HG03354 (cell line): ENCODE data around the gene L3MBTL3.
"Not testable (repeated sequence)": the region's sequence is repeated elsewhere in the genome, so short reads cannot be mapped to it uniquely, and the experiment has no call there.

Experiments used
- ATAC-seq: cut with Tn5 transposase; IDR thresholded peaks from one replicate; pipeline ENCODE4 v1.9.1; 2021; ENCODE audit warnings: mild to moderate bottlenecking; ENCODE audit not compliant: unreplicated experiment, poor library complexity, severe bottlenecking

Gene L3MBTL3

GRCh38 chr6:130163266-130163665 is 144.9 kb downstream of the L3MBTL3 start:
- ATAC-seq, result no peak

DNA sequence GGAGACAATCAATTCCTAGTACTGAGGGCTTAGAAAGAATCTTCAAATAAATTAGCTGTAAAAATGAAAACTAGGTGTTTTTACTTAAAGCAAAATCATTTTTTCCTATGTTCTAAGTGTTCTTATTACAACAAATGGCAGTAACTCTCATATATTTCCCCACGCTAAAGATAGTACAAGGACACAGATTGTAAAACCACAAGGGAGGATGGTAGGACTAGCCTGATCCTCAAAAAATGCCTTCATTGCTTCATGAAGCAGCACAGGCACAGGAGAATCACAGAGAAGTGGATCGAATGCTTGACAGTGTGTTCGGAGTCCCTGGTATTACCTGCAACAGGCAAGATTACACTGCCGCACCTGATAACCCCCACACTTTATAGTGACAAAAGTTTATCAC is 145.9 kb downstream of the L3MBTL3 start:
- ATAC-seq, result no peak

DNA sequence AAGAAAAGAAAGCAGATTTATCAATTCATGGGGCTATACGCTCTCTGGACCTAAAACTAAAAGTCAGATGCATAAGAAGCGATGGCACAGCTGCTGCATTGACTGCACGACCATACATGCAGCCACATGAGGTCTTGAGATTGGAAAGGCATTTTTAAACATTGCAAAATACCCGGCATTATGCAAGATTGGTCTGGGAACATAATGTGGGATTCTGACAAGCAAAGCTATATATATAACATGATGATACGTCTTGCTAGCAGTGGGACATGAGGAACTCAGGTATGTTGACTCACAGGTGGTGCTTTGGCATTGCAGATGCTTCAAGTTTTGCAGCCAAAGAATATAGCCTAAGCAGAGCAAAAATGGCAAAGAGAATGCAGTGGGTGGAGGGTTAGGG is 149.3 kb downstream of the L3MBTL3 start:
- no peak for ATAC-seq

- ATAC-seq, result not testable (repeated sequence)
These were observed 151.8 kb downstream of the L3MBTL3 start for GRCh38 chr6:130170160-130170559.

- not testable (repeated sequence) for ATAC-seq
These were observed 155.1 kb downstream of the L3MBTL3 start for GRCh38 chr6:130173377-130174004.

DNA sequence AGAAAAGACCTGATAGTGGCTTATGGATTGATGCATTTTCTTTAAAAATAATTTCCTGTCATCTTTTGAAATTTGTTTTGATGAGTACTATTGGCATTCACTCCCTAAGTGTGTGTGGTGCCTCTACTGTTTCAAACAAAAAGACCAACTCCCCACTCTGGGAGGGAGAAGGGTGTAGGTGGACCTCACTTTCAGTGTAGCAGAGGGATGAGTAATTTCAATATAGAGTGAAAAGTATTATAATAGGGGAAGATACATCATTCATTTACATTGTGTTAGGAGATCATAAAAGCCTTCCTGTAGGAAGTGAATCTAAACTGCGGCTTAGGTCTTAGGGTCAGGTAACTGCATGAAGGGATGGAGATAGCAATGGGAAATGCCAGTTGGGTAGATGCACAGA is 158.0 kb downstream of the L3MBTL3 start:
- ATAC-seq, result no peak

- ATAC-seq, result no peak
These were observed 160.3 kb downstream of the L3MBTL3 start for GRCh38 chr6:130178692-130179091.

- no peak for ATAC-seq
These were observed 164.1 kb downstream of the L3MBTL3 start for GRCh38 chr6:130182466-130182865.

DNA sequence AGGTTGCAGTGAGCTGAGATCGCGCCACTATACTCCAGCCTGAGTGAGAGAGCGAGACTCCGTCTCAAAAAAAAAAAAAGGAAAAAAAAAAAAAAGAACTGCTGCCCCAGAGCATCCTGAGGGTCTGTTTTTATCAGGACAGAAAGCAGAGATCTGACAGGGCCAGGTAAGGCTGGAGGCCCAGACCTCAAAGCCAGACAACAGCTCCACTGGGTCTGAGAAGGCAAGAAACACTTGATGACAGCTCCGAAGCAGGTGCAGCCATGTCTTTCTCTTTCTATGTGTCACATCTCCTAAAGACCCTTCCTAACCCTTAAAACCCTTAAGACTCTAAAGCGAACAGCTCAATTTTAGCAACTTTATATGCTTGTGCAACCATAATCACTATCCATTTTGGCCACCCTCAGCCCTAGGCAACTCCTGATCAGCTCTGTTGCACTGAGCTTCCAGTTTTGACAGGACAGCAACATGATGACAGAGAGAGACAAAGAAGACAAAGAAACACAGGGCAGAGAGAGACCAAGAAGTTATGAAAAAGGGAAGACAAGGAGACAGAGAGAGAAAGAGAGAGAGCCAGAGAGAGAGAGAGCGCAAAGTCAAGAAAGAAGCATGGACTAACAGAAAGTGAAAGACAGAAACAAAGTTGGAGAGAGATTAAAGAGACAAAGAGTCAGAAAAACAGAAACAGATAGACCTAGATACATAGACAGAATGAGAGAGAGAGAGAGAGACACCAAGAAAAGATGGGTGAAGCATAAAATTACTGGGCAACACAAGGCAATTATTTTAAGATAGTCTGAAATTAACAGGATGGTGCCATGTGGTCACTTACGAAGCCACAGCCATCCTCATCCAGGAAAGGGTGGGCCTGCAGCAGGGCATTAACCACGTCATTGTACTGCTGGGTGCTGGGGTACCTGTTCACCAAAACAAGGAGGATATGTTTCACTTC is 165.2 kb downstream of the L3MBTL3 start:
- ATAC-seq, result no peak

GRCh38 chr6:130185658-130186057 is 167.3 kb downstream of the L3MBTL3 start:
- no peak for ATAC-seq

DNA sequence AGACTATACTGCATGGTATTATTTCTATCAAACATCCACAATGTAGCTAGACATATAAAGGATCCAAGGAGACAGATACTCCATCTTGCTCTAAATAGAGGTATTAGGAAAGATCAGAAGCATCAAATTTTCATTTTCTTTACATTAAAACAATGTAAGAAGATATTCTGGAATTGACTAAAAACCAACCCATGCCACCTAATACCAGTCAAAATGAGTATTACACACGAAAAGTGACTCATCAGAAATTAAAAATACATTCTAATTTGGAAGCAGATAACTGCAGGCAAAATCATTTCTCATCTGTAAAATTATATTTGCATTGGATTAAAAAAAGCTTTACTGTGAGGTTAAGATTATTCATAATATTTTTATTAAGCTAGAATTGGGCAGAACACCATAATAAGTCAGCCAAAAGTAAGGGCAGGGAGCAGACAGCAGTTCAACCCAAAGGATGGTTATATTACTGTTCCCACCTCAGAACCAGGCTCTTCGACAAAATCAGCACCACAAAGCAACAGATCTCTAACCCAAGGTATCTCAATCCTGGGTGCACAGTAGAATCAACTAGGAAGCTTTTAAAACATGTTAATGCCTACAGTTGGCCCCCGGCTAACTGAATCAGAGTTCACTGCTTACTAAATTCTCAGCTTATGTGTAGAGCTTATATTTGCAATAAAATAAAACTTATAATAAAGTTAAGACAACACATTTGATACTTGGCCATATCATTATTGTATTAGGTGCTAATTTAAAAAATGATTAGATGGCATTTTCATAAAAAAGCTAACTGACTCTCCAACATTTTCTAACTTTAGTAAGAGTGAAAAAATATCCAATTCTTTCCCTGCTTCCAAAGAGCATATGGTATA is 169.2 kb downstream of the L3MBTL3 start:
- ATAC-seq, result no peak

DNA sequence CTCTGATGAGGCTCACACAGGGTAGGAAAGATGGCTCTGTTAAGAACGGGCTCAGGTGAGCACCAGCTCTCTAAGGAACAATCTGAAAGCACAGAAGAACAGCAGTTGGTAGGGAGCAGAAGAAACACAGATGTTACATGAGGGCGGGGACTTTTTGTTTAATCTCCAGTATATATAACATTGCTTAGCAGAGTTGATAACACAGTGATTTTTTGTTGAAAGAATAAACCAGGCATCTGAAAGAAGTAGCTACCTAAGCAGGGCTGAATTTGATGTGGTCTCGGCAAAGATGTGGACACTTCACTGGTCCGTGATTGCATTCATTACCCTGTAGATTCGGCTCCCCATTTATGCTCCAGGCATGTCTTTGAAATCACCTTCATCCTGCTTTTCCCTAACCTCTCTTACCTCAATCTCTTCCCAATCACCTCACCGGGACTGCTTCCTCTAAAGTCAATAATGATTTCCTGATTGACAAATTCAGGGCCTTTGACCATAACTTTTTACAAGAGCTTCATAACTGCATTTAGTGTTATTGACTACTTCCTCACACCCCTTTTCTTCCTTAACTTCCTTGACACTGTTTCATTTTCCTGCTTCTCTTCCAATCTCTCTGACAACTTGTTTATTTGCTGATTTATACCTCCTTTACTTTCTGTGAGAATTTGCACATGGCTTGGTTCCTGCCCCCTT is 170.0 kb downstream of the L3MBTL3 start:
- no peak for ATAC-seq

DNA sequence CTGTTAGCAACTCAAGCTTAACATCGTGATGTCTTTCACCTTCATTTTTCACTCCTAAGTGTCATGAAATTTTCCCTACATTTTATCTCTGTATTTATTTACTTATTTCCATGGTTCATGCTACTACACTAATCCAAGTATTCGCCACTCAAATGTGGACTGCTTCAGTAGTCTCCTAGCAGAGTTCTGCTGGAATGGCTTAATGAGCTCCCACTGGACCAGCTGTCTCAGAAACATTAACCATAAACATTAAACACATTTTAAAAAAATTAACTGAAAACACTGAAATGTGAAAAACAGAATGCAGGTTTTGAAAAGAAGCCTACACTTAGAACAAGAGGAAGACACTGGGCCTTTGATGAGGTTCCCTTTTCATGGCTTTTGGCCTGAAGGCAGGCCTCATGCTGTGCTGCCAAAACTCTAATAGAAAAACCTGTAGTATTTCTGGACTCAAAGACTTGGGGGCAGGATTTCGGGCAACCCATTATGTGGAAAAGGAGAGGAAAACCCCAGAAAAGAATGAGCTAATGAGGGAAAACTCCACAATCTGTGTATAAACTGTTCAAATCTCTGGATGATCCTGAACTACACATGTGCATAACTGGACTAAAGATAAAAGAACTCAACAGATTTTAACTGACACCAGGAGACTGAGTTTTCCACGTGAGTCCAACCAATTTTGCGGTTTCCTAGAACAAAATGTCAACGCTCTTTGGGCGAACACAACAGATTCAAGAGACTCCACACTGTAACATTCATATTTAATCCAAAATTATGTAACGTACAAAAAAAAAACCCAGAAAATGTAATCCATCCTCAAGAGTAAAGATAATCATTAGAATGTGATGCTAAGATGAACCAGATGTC is 171.4 kb downstream of the L3MBTL3 start:
- no peak for ATAC-seq
